Smooth muscle cell of the brain vasculature (primary cell): ENCODE data around the gene HOXB8.

Source experiments
- DNase-seq: peaks from one replicate; pipeline ENCODE4 v3.0.0-alpha.2; 2012; ENCODE audit warnings: low read depth, low spot score

The HOXB8 gene

GRCh38 chr17:48637323-48638260 lies 22.5 kb upstream of the HOXB8 start:
- no peak for DNase-seq

- DNase-seq: no peak
Measured at GRCh38 chr17:48636177-48637018, 21.3 kb upstream of the HOXB8 start.

GRCh38 chr17:48634493-48635208 lies 19.6 kb upstream of the HOXB8 start:
- DNase-seq: no peak

GRCh38 chr17:48633266-48633677 lies 18.2 kb upstream of the HOXB8 start:
- DNase-seq: no peak

GRCh38 chr17:48632579-48633265 lies 17.6 kb upstream of the HOXB8 start:
- no peak for DNase-seq

GRCh38 chr17:48631693-48632578 lies 16.8 kb upstream of the HOXB8 start:
- DNase-seq: no peak

- DNase-seq: no peak
Measured at GRCh38 chr17:48630925-48631692, 16.0 kb upstream of the HOXB8 start.

GRCh38 chr17:48630009-48630924 lies 15.2 kb upstream of the HOXB8 start:
- no peak for DNase-seq

- no peak for DNase-seq
Measured at GRCh38 chr17:48629411-48629759, 14.3 kb upstream of the HOXB8 start.

GRCh38 chr17:48628649-48629410 lies 13.7 kb upstream of the HOXB8 start:
- DNase-seq: no peak

GRCh38 chr17:48627623-48628521 lies 12.8 kb upstream of the HOXB8 start:
- DNase-seq: no peak

- DNase-seq: no peak
Measured at GRCh38 chr17:48627118-48627597, 12.1 kb upstream of the HOXB8 start.

- no peak for DNase-seq
Measured at GRCh38 chr17:48626245-48627117, 11.4 kb upstream of the HOXB8 start, which contains the start of gene HOXB9. Gene HOXB9 (minus strand): TSS chr17:48626358. CDS start chr17:48626269, 89 bp downstream.

- no peak for DNase-seq
Measured at GRCh38 chr17:48625495-48626244, 10.6 kb upstream of the HOXB8 start.
